Measurements from ENCODE around the gene ACVR1B.

DNA sequence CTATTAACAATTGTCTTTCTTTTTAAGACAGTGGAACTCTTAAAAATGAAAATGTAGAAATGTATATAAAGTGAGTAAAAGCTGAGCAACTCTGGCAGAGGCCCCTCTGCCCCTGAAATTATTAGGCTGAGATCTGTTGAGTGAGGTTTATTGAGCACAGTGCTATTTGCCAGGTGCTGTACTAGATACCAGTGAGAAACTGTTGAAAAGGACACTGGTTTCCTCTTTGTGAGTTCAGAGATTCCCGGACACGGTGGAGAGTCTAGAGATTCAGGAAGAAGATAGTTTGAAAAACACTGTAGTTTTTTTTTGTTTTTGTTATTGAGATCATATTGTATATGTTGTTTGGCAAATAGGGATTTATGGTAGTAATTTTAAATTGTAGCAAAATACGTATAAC is 11.2 kb downstream of the ACVR1B start:
- TF ChIP-seq, protein P1, sequence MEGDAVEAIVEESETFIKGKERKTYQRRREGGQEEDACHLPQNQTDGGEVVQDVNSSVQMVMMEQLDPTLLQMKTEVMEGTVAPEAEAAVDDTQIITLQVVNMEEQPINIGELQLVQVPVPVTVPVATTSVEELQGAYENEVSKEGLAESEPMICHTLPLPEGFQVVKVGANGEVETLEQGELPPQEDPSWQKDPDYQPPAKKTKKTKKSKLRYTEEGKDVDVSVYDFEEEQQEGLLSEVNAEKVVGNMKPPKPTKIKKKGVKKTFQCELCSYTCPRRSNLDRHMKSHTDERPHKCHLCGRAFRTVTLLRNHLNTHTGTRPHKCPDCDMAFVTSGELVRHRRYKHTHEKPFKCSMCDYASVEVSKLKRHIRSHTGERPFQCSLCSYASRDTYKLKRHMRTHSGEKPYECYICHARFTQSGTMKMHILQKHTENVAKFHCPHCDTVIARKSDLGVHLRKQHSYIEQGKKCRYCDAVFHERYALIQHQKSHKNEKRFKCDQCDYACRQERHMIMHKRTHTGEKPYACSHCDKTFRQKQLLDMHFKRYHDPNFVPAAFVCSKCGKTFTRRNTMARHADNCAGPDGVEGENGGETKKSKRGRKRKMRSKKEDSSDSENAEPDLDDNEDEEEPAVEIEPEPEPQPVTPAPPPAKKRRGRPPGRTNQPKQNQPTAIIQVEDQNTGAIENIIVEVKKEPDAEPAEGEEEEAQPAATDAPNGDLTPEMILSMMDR (IDR thresholded peaks at IDR 0.05; ENCODE audit: poor library complexity), result no peak
- TF ChIP-seq EZH2 (IDR thresholded peaks at IDR 0.05; ENCODE audit: borderline replicate concordance), result no peak
- TF ChIP-seq EZH2phosphoT487 (IDR thresholded peaks at IDR 0.05; ENCODE audit: low read depth, severe bottlenecking, unreplicated experiment), result no peak
